DMS114 treated with DMSO at 0.1 percent for 48 hours (cell line): Measurements from ENCODE around the gene ART4.

Experiments
- DNase-seq: peaks from one replicate; lab custom pipeline; 2025; ENCODE audit not compliant: unreplicated experiment; lab: John Stamatoyannopoulos, UW

ART4 gene

GRCh38 chr12:14843425-14843887 is at the start of gene ART4:
Gene ART4 (minus strand): TSS chr12:14843526. CDS start chr12:14843113, 413 bp downstream.
- no peak for DNase-seq

- DNase-seq = no peak
Measured at GRCh38 chr12:14892726-14893505, 49.6 kb upstream of the ART4 start.

GRCh38 chr12:14890701-14891100 is 47.4 kb upstream of the ART4 start:
- DNase-seq = no peak

- no peak for DNase-seq
Measured at GRCh38 chr12:14886271-14886670, 42.9 kb upstream of the ART4 start.

- DNase-seq = no peak
Measured at GRCh38 chr12:14885718-14886221, 42.4 kb upstream of the ART4 start, which contains the start of gene MGP. Gene MGP (minus strand): TSS chr12:14885854. CDS start chr12:14885791, 63 bp downstream.

- DNase-seq = no peak
Measured at GRCh38 chr12:14884458-14884878, 41.1 kb upstream of the ART4 start.

GRCh38 chr12:14883686-14884085 is 40.4 kb upstream of the ART4 start:
- DNase-seq = no peak

GRCh38 chr12:14880890-14881453 is 37.6 kb upstream of the ART4 start:
- no peak for DNase-seq

- no peak for DNase-seq
Measured at GRCh38 chr12:14879222-14879933, 36.1 kb upstream of the ART4 start.

GRCh38 chr12:14878488-14878887 is 35.2 kb upstream of the ART4 start:
- no peak for DNase-seq

GRCh38 chr12:14876833-14877232 is 33.5 kb upstream of the ART4 start:
- DNase-seq = no peak

GRCh38 chr12:14874882-14875281 is 31.6 kb upstream of the ART4 start:
- DNase-seq = no peak

GRCh38 chr12:14873440-14874185 is 30.3 kb upstream of the ART4 start:
- no peak for DNase-seq

- DNase-seq = no peak
Measured at GRCh38 chr12:14871886-14872285, 28.6 kb upstream of the ART4 start.

- DNase-seq = no peak
Measured at GRCh38 chr12:14871247-14871646, 27.9 kb upstream of the ART4 start.

- no peak for DNase-seq
Measured at GRCh38 chr12:14868916-14869506, 25.7 kb upstream of the ART4 start.

- DNase-seq = no peak
Measured at GRCh38 chr12:14860490-14860889, 17.2 kb upstream of the ART4 start.

- DNase-seq = no peak
Measured at GRCh38 chr12:14858513-14858912, 15.2 kb upstream of the ART4 start.

GRCh38 chr12:14854586-14855183 is 11.4 kb upstream of the ART4 start:
- no peak for DNase-seq

GRCh38 chr12:14853961-14854360 is 10.6 kb upstream of the ART4 start:
- DNase-seq = no peak
